Measurements from ENCODE around the gene GOLGA8J. TPM values are rescaled to one million over a fixed set of nuclear protein-coding genes. Genes with fewer than 3 reads are reported as not detected.
"Not testable (repeated sequence)": the region's sequence is repeated elsewhere in the genome, so short reads cannot be mapped to it uniquely, and the experiment has no call there.

Gene GOLGA8J
- total and polyA plus RNA-seq, 7 donors: 0.34 TPM; not detected in 6

GRCh38 chr15:30103941-30104507, 21.3 kb downstream of the GOLGA8J start:
- H3K9me3 ChIP-seq; H3K27me3 ChIP-seq (ENCODE audit: insufficient read depth in 3 of 3, low read length in 2 of 3); H3K4me1 ChIP-seq; H3K36me3 ChIP-seq (ENCODE audit: insufficient read depth in 1 of 2, low read depth in 1 of 2); DNase-seq; intact Hi-C loops (cut with DNase I); H3K27ac ChIP-seq: not testable (repeated sequence)
- peak overlapping the region; percentile 36 for H3K4me3 ChIP-seq
- peak in 2 of 4 donors; percentile 40 to 48 for ATAC-seq
- 0 to 7% (median 1%) methylated on average over 5 to 18 of the region's 42 CpGs for WGBS, 3 donors

DNA sequence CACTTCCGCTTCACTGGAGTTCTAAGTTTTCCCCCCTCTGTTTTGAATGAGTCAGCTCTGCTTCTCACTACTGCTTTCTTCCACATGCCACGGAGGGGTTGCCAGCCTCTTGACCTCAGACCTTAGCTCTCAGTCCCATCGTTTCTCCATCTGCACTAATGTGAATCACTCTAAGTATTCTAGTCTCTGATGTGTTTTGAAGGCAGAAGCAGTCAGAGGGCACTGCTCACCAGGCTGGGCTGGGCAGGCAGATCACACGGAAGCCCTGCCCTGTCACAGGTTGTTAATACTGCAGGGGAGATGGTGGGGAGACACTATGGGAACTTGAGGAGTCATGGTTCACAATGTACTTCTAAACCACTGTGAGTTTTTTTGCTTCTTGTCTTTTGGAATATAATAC, 27.8 kb downstream of the GOLGA8J start:
- WGBS, 3 donors: no CpG with 5 or more reads among the region's 4 CpGs

DNA sequence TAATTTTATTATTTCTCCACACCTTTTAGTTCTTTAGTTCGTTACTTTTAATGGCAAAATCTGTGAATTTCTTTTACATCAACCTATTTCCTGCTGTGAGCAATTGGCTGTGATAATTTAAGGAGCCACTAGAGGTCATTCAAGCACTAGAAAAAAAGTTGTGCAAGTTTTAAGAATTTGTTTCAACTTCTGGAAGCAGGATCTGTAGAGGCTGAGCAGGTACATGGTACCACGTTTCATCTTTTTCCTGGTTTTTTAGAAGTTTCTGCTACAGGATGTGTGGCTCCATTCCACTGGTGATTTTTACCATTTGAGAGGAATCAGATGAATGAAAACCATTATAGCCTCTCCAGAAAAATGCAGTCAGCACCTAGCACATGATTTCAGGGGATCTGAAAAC, 47.3 kb downstream of the GOLGA8J start:
- H3K36me3 ChIP-seq (ENCODE audit: insufficient read depth in 1 of 2, low read depth in 1 of 2); H3K27ac ChIP-seq; H3K4me3 ChIP-seq; DNase-seq; ATAC-seq; intact Hi-C loops (cut with DNase I); H3K27me3 ChIP-seq (ENCODE audit: insufficient read depth in 3 of 3, low read length in 2 of 3); H3K9me3 ChIP-seq; H3K4me1 ChIP-seq: not testable (repeated sequence)
- WGBS, 3 donors: 0 to 5% (median 0%) methylated on average over 1 of the region's 2 CpGs

More for the DNA sequence above, 27.8 kb downstream of the GOLGA8J start:
- H3K27ac ChIP-seq; H3K4me1 ChIP-seq; H3K4me3 ChIP-seq; H3K27me3 ChIP-seq (ENCODE audit: insufficient read depth in 3 of 3, low read length in 2 of 3); H3K9me3 ChIP-seq; DNase-seq; H3K36me3 ChIP-seq (ENCODE audit: insufficient read depth in 1 of 2, low read depth in 1 of 2); ATAC-seq; intact Hi-C loops (cut with DNase I): not testable (repeated sequence)

DNA sequence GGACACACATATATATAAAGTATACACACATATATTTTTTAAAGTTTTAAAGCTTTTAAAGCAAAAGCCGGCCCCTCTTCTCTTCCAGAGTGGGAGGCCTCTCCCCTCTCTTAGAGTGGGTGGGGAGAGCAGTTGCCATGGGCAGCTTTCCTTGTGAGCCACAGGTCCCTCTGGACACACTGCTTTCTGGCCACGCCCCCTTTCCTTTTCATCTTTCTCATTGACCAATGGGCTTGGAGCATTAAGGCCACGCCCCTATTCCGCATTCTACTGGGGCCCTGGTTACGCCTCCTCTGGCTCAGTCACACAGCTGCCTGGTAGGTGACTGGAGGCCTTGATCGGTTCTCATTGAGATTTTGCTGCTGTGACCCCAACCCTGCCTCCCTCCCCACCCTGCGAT, 52.0 kb downstream of the GOLGA8J start, which contains the start of gene GOLGA8T:
GOLGA8T (plus strand) TSS at position 301 of the 400 bp plus-strand sequence; CDS start at position 399, 98 bp downstream.
- H3K27me3 ChIP-seq (ENCODE audit: insufficient read depth in 3 of 3, low read length in 2 of 3); H3K4me3 ChIP-seq; intact Hi-C loops (cut with DNase I); H3K9me3 ChIP-seq; ATAC-seq; H3K36me3 ChIP-seq (ENCODE audit: insufficient read depth in 1 of 2, low read depth in 1 of 2); H3K4me1 ChIP-seq; H3K27ac ChIP-seq; DNase-seq: not testable (repeated sequence)
- no CpG with 5 or more reads among the region's 7 CpGs for WGBS, 3 donors

Other genes starting within 250 kb of the GOLGA8J start
- under 1 TPM in 1 of 4 donors, not detected in 3; 0.15 TPM for gene GOLGA8T, start 52.1 kb downstream of the GOLGA8J start, total RNA-seq
- gene GOLGA8T, start 52.1 kb downstream of the GOLGA8J start, polyA plus RNA-seq: not detected

All from psoas muscle (tissue), 8 donors.